GM23338 (cell line): ENCODE results near the gene RGS6. TPM values are rescaled to one million over a fixed set of nuclear protein-coding genes. Genes with fewer than 3 reads are reported as not detected.

ENCODE experiments used
- ATAC-seq: fragments of 200-7000 bp; cut with Tn5 transposase; 3 replicates; pipeline ENCODE4 v1.9.1; 2020
- DNase-seq: peaks from one replicate; pipeline ENCODE4 v3.0.0-alpha.2; 2015; ENCODE audit warnings: low spot score
- H2AFZ ChIP-seq: fragments of 200-600 bp; sonication (generic); 2 replicates; pipeline ENCODE4 v1.8.0; 2016; ENCODE audit warnings: antibody characterized with exemption, mild to moderate bottlenecking, moderate library complexity
- H3F3A ChIP-seq: fragments of 200-600 bp; sonication (generic); replicated peaks from 2 replicates; pipeline ENCODE4 v1.8.0; 2017; ENCODE audit warnings: antibody characterized with exemption, mixed run types, low read depth
- H3K27ac ChIP-seq: fragments of 200-600 bp; sonication (generic); 2 replicates; pipeline ENCODE4 v1.6.1; 2016; ENCODE audit warnings: low read depth
- H3K27me3 ChIP-seq: fragments of 200-600 bp; sonication (generic); 2 replicates; pipeline ENCODE4 v1.8.0; 2016; ENCODE audit warnings: mild to moderate bottlenecking, mixed run types, moderate library complexity; ENCODE audit not compliant: insufficient read depth
- H3K36me3 ChIP-seq: fragments of 200-600 bp; sonication (generic); 2 replicates; pipeline ENCODE4 v1.8.0; 2016; ENCODE audit warnings: mild to moderate bottlenecking; ENCODE audit not compliant: insufficient read depth
- H3K4me1 ChIP-seq: fragments of 200-600 bp; sonication (generic); 2 replicates; pipeline ENCODE4 v1.8.0; 2016; ENCODE audit warnings: mild to moderate bottlenecking, moderate library complexity; ENCODE audit not compliant: insufficient read depth
- H3K4me2 ChIP-seq: fragments of 200-600 bp; sonication (generic); 2 replicates; pipeline ENCODE4 v1.7.1; 2017; ENCODE audit warnings: mixed run types
- H3K4me3 ChIP-seq: fragments of 200-600 bp; sonication (generic); 2 replicates; pipeline ENCODE4 v1.6.1; 2016; ENCODE audit warnings: mixed run types
- H3K79me2 ChIP-seq: fragments of 200-600 bp; sonication (generic); replicated peaks from 2 replicates; pipeline ENCODE4 v1.8.0; 2017; ENCODE audit warnings: mild to moderate bottlenecking; ENCODE audit not compliant: insufficient read depth
- H3K9me2 ChIP-seq: fragments of 200-600 bp; sonication (generic); 2 replicates; pipeline ENCODE4 v1.8.0; 2017; ENCODE audit not compliant: insufficient read depth
- H4K20me1 ChIP-seq: fragments of 200-600 bp; sonication (generic); replicated peaks from 2 replicates; pipeline ENCODE4 v1.8.0; 2017; ENCODE audit warnings: mild to moderate bottlenecking; ENCODE audit not compliant: insufficient read depth
- H3K27ac Mint-ChIP-seq: 2 replicates; pipeline ENCODE4 v1.8.0; 2020; ENCODE audit warnings: inconsistent platforms, mild to moderate bottlenecking, moderate library complexity, mixed read lengths
- H3K27me3 Mint-ChIP-seq: 3 replicates; pipeline ENCODE4 v1.8.0; 2022; ENCODE audit warnings: low read depth, mild to moderate bottlenecking, moderate library complexity, mixed read lengths, inconsistent platforms; ENCODE audit not compliant: insufficient read depth, poor library complexity
- H3K36me3 Mint-ChIP-seq: 3 replicates; pipeline ENCODE4 v1.8.0; 2021; ENCODE audit warnings: low read depth, mild to moderate bottlenecking, inconsistent platforms, moderate library complexity, mixed read lengths
- H3K4me1 Mint-ChIP-seq: 3 replicates; pipeline ENCODE4 v1.8.0; 2020; ENCODE audit warnings: mild to moderate bottlenecking, inconsistent platforms, mixed read lengths
- H3K4me3 Mint-ChIP-seq: 3 replicates; pipeline ENCODE4 v1.8.0; 2021; ENCODE audit warnings: moderate library complexity, mild to moderate bottlenecking, inconsistent platforms, mixed read lengths
- H3K9me3 Mint-ChIP-seq: 3 replicates; pipeline ENCODE4 v1.8.0; 2020; ENCODE audit warnings: moderate library complexity, mild to moderate bottlenecking, inconsistent platforms, mixed read lengths
- CREB1 ChIP-seq: fragments of 250-450 bp; sonication (Bioruptor Pico); IDR thresholded peaks from 2 replicates; pipeline ENCODE4 v1.5.0; 2020; ENCODE audit warnings: low read depth, mild to moderate bottlenecking, moderate library complexity
- CTCF ChIP-seq, 2 experiments: fragments of 200-600 bp in 1 of 2; sonication (generic) in 1 of 2; conservative IDR thresholded peaks; 2 replicates each; pipeline versions ENCODE4 v1.5.1 to v1.6.1; 2016 to 2017; ENCODE audit warnings: antibody characterized with exemption in 2 of 2, low read depth in 2 of 2, mild to moderate bottlenecking in 2 of 2, moderate library complexity in 1 of 2
- ETS1 ChIP-seq: IDR thresholded peaks from 2 replicates; pipeline ENCODE4 v1.6.1; 2016; ENCODE audit warnings: antibody characterized with exemption
- EZH2 ChIP-seq: fragments of 200-600 bp; sonication (generic); IDR thresholded peaks from one replicate; pipeline ENCODE4 v1.8.0; 2017; ENCODE audit warnings: antibody characterized with exemption, mild to moderate bottlenecking, low read depth; ENCODE audit not compliant: unreplicated experiment
- EZH2phosphoT487 ChIP-seq: fragments of 200-600 bp; sonication (generic); IDR thresholded peaks from one replicate; pipeline ENCODE4 v1.8.1; 2018; ENCODE audit warnings: antibody characterized with exemption; ENCODE audit not compliant: unreplicated experiment
- JUNB ChIP-seq: IDR thresholded peaks from one replicate; pipeline ENCODE4 v1.6.1; 2016; ENCODE audit warnings: antibody characterized with exemption; ENCODE audit not compliant: unreplicated experiment
- NANOG ChIP-seq: IDR thresholded peaks from 2 replicates; pipeline ENCODE4 v1.6.1; 2016; ENCODE audit warnings: antibody characterized with exemption, borderline replicate concordance
- POLR2AphosphoS5 ChIP-seq: IDR thresholded peaks from 2 replicates; pipeline ENCODE4 v1.6.1; 2016; ENCODE audit warnings: antibody characterized with exemption, low read depth
- REST ChIP-seq: IDR thresholded peaks from one replicate; pipeline ENCODE4 v1.6.1; 2018; ENCODE audit warnings: antibody characterized with exemption; ENCODE audit not compliant: unreplicated experiment
- STAT1 ChIP-seq: IDR thresholded peaks from one replicate; pipeline ENCODE4 v1.6.1; 2016; ENCODE audit warnings: antibody characterized with exemption; ENCODE audit not compliant: unreplicated experiment
- ZNF114 ChIP-seq: fragments of 250-450 bp; sonication (Bioruptor Pico); IDR thresholded peaks from 2 replicates; pipeline ENCODE4 v1.5.0; 2020; ENCODE audit warnings: mild to moderate bottlenecking, moderate library complexity
- ZNF331 ChIP-seq: fragments of 250-450 bp; sonication (Bioruptor Pico); IDR thresholded peaks from 2 replicates; pipeline ENCODE4 v1.5.0; 2020; ENCODE audit warnings: low read depth, mild to moderate bottlenecking, moderate library complexity
- ZNF462 ChIP-seq: fragments of 250-450 bp; sonication (Bioruptor Pico); IDR thresholded peaks from 2 replicates; pipeline ENCODE4 v1.5.0; 2020; ENCODE audit warnings: mild to moderate bottlenecking, moderate library complexity
- polyA plus RNA-seq: library from polyadenylated mRNA; unstranded; fragments of >200 nt; fragmentation: Nextera tagmentation; extraction: Ambion mirVana; gene quantifications from 2 replicates; pipeline ENCODE4 v1.2.1, GENCODE V29; 2016
- total RNA-seq: library from RNA; depleted of rRNA; stranded (reverse); fragments of >200 nt; shearing (Covaris generic); gene quantifications from 2 replicates; pipeline ENCODE4 v1.2.3, GENCODE V29; 2014

RGS6 gene
- total and polyA plus RNA-seq, 2 experiments from 2014 or later = 0.66 to 0.83 TPM

GRCh38 chr14:72254202-72254936, 322.1 kb downstream of the RGS6 start:
- Histone ChIP-seq H3K4me1 (peaks cover 35% of the 10 kb centered on the region), H3F3A (no peaks in the 10 kb centered on the region), H4K20me1 (no peaks in the 10 kb centered on the region), H3K9me2 (peaks cover 11% of the 10 kb centered on the region), H3K27me3 (no peaks in the 10 kb centered on the region), H3K27ac (no peak overlapping the region), H2AFZ (peak overlapping the region; percentile 83; the same call in 1 of the 2 replicates), H3K4me2 (peak overlapping the region; percentile 3; the same call in 1 of the 2 replicates), H3K36me3 (peaks cover 12% of the 10 kb centered on the region), H3K4me3 (no peak overlapping the region), H3K79me2 (no peaks in the 10 kb centered on the region)
- peaks cover 33% of the 10 kb centered on the region for H3K36me3 Mint-ChIP-seq
- H3K4me3 Mint-ChIP-seq = no peak overlapping the region
- DNase-seq (no peak), ATAC-seq (peak; percentile 56)
- H3K27ac Mint-ChIP-seq = no peak overlapping the region
- TF ChIP-seq POLR2AphosphoS5 (no peak), ETS1 (no peak), CTCF (conservative IDR thresholded peaks at IDR 0.05; ENCODE audit: low read depth in 2 of 2) (no peak), REST (no peak), ZNF462 (CRISPR knock-in tag) (no peak), EZH2phosphoT487 (no peak), JUNB (no peak), ZNF114 (CRISPR knock-in tag) (no peak), CREB1 (CRISPR knock-in tag) (no peak), EZH2 (no peak), ZNF331 (no peak), NANOG (no peak), STAT1 (no peak)
- no peaks in the 10 kb centered on the region for H3K27me3 Mint-ChIP-seq
- peaks cover 17% of the 10 kb centered on the region for H3K9me3 Mint-ChIP-seq
- peaks cover 17% of the 10 kb centered on the region for H3K4me1 Mint-ChIP-seq
